HL-60 (cell line): Measurements from ENCODE around the gene PRKAG2.

ENCODE experiments used
- DNase-seq, 2 experiments: peaks; one replicate each; pipeline ENCODE4 v3.0.0-alpha.2; 2010 to 2020; ENCODE audit warnings: low read depth in 1 of 2, low spot score in 1 of 2
- H3K27ac ChIP-seq: fragments of 250-450 bp; sonication (Bioruptor Pico); replicated peaks from 2 replicates; pipeline ENCODE4 v1.5.1; 2020; ENCODE audit warnings: mild to moderate bottlenecking, moderate library complexity
- H3K27me3 ChIP-seq: fragments of 250-450 bp; sonication (Bioruptor Pico); 2 replicates; pipeline ENCODE4 v1.5.1; 2021; ENCODE audit warnings: mild to moderate bottlenecking, moderate library complexity; ENCODE audit not compliant: insufficient read depth, poor library complexity, severe bottlenecking
- H3K4me3 ChIP-seq: replicated peaks from 2 replicates; pipeline ENCODE4 v1.5.1; 2011; ENCODE audit warnings: mild to moderate bottlenecking, control low read depth, low read length; ENCODE audit not compliant: insufficient read depth
- GABPA ChIP-seq: IDR thresholded peaks from 2 replicates; pipeline ENCODE4 v1.6.1; 2012; ENCODE audit warnings: low read depth
- POLR2AphosphoS5 ChIP-seq: IDR thresholded peaks from 2 replicates; pipeline ENCODE4 v1.6.1; 2012; ENCODE audit warnings: low read depth
- SPI1 ChIP-seq: IDR thresholded peaks from 2 replicates; pipeline ENCODE4 v1.6.1; 2012; ENCODE audit warnings: low read depth, mild to moderate bottlenecking, borderline replicate concordance
- TF ChIP-seq, protein P1 (sequence below): IDR thresholded peaks from one replicate; pipeline ENCODE4 v1.5.1; 2011; ENCODE audit warnings: low read length, control low read depth, inconsistent platforms; ENCODE audit not compliant: insufficient read depth
- TF ChIP-seq, protein P2 (sequence below): IDR thresholded peaks from 2 replicates; pipeline ENCODE4 v1.6.1; 2012; ENCODE audit warnings: low read depth; ENCODE audit not compliant: insufficient replicate concordance

Gene PRKAG2

DNA sequence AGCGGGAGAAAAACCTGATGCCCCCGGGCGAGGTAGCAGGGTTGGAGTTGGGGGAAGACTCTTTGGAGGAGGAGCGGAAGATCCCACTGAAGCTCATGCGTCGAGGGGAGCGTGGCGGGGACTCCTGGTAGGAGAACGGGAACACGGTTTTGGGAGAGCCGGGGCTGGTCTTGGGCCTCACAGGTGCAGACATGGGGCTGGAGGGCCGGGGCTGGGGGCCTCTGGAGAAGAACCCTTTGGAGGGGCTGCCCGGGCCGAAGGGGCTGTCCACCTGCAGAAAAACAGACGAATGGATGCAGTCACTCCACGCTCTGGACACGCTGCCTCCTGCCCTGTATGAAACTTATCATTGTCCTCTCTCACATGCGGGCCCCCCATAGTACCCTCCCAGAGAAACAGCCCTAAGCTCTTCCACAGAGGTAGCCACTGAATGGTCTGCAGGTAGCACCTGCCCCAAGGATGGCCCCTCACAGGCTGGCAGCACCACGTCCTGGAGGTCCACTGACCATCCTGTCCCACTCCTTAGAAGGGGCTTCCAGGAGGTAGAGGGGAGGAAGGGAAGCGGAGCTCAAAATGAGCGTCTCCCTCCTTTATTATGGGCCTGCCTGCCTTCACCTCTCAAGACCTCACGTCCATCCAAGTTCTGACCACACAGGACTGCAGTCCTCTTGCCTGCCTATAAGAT lies 95.6 kb downstream of the PRKAG2 start:
- Histone ChIP-seq H3K27me3 (no peaks in the 10 kb centered on the region), H3K4me3 (no peak overlapping the region), H3K27ac (no peak overlapping the region)
- TF ChIP-seq GABPA: no peak
- no peak for TF ChIP-seq POLR2AphosphoS5
- TF ChIP-seq SPI1: no peak
- TF ChIP-seq, protein P1, sequence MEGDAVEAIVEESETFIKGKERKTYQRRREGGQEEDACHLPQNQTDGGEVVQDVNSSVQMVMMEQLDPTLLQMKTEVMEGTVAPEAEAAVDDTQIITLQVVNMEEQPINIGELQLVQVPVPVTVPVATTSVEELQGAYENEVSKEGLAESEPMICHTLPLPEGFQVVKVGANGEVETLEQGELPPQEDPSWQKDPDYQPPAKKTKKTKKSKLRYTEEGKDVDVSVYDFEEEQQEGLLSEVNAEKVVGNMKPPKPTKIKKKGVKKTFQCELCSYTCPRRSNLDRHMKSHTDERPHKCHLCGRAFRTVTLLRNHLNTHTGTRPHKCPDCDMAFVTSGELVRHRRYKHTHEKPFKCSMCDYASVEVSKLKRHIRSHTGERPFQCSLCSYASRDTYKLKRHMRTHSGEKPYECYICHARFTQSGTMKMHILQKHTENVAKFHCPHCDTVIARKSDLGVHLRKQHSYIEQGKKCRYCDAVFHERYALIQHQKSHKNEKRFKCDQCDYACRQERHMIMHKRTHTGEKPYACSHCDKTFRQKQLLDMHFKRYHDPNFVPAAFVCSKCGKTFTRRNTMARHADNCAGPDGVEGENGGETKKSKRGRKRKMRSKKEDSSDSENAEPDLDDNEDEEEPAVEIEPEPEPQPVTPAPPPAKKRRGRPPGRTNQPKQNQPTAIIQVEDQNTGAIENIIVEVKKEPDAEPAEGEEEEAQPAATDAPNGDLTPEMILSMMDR: no peak
- TF ChIP-seq, protein P2, sequence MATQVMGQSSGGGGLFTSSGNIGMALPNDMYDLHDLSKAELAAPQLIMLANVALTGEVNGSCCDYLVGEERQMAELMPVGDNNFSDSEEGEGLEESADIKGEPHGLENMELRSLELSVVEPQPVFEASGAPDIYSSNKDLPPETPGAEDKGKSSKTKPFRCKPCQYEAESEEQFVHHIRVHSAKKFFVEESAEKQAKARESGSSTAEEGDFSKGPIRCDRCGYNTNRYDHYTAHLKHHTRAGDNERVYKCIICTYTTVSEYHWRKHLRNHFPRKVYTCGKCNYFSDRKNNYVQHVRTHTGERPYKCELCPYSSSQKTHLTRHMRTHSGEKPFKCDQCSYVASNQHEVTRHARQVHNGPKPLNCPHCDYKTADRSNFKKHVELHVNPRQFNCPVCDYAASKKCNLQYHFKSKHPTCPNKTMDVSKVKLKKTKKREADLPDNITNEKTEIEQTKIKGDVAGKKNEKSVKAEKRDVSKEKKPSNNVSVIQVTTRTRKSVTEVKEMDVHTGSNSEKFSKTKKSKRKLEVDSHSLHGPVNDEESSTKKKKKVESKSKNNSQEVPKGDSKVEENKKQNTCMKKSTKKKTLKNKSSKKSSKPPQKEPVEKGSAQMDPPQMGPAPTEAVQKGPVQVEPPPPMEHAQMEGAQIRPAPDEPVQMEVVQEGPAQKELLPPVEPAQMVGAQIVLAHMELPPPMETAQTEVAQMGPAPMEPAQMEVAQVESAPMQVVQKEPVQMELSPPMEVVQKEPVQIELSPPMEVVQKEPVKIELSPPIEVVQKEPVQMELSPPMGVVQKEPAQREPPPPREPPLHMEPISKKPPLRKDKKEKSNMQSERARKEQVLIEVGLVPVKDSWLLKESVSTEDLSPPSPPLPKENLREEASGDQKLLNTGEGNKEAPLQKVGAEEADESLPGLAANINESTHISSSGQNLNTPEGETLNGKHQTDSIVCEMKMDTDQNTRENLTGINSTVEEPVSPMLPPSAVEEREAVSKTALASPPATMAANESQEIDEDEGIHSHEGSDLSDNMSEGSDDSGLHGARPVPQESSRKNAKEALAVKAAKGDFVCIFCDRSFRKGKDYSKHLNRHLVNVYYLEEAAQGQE: no peak
- DNase-seq: no peak

DNA sequence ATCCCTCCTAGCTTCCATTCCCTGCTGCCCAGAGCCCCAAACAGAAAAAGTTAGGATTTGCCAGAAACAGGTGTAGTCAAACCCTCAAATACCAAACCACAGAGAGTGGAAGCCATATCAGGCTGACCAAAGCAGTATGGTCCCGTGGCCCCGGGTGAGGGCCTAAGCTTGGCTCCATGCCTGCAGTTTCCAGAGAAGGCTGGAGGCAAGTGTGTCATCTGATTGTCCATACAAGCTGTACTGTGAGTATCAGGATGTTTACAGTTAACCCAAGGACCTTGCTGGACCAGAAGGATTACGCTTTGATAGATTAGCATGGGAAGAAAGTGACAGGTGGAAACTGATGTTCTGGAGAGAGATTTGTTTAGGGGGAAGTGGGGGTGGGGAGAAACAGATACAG lies 96.3 kb downstream of the PRKAG2 start:
- no peak for DNase-seq
- no peaks in the 10 kb centered on the region for H3K27me3 ChIP-seq
- H3K4me3 ChIP-seq: no peak overlapping the region
- TF ChIP-seq, protein P2: no peak
- TF ChIP-seq SPI1 (no peak), GABPA (no peak), POLR2AphosphoS5 (no peak)
- TF ChIP-seq, protein P1: no peak
- no peak overlapping the region for H3K27ac ChIP-seq

DNA sequence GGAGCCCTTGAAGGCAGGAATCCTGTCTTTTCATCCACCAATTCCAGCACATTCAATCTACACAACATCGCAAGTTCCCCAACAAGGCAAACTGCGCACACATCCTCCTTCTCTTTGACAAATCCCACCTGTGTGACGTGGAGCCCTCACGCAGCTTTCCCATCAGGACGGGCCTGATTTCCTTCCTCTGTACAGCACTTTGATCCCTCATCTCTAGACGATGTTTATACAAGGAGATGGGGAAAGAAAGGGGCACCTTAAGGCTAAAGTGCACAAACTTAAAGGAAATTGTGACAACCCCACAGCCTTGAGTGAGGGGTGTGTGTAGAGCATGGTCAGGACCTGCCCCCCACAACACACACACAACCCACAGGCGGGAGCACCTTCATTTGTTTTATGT lies 97.2 kb downstream of the PRKAG2 start:
- H3K27ac ChIP-seq: no peak overlapping the region
- TF ChIP-seq, protein P2: no peak
- TF ChIP-seq SPI1 (no peak), POLR2AphosphoS5 (no peak), GABPA (no peak)
- TF ChIP-seq, protein P1: no peak
- no peak overlapping the region for H3K4me3 ChIP-seq
- H3K27me3 ChIP-seq: no peaks in the 10 kb centered on the region
- no peak for DNase-seq
